ENCODE data around the gene CD44.

Gene CD44

DNA sequence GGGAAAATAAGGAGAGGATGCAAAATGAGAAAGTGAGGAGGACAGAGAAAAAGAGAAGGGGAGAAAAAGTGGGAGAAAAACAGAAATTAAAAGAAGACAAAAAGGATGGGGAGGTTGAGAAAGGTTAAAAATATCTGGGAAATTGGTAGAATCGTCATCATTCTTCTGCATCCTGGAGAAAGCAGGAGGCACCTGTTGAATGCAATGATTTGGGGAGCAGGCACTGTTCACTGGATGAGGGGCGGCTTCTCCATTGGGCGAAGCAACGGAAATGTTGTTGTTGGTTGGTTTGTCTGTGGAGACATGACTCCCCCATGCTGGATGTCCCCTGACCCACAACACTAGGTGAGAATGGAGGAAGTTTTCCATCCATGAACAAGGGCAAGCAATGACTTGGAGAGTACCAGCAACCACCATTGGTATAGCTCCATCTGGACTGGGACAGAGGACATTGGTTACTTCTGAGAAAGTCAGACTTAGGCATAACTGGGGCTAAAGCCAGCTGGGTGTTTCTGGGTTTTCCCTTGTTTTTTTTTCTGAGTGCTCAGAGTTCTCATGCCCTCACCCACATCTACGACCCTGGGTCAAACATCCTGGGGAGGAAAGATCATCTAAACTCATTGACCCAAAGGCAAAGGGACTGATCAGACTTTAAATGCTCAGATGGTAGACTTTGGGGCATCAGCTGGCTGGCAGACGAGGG, 11.9 kb upstream of the CD44 start:
- TF ChIP-seq ESRRG (CRISPR knock-in tag; IDR thresholded peaks at IDR 0.05), result no peak
- no peak for TF ChIP-seq ZNF8 (CRISPR knock-in tag; IDR thresholded peaks at IDR 0.05)
- TF ChIP-seq, protein P1, sequence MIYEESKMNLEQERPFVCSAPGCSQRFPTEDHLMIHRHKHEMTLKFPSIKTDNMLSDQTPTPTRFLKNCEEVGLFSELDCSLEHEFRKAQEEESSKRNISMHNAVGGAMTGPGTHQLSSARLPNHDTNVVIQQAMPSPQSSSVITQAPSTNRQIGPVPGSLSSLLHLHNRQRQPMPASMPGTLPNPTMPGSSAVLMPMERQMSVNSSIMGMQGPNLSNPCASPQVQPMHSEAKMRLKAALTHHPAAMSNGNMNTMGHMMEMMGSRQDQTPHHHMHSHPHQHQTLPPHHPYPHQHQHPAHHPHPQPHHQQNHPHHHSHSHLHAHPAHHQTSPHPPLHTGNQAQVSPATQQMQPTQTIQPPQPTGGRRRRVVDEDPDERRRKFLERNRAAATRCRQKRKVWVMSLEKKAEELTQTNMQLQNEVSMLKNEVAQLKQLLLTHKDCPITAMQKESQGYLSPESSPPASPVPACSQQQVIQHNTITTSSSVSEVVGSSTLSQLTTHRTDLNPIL (CRISPR knock-in tag; IDR thresholded peaks at IDR 0.05; ENCODE audit: low read depth), result no peak
- no peak for TF ChIP-seq ZFP3 (CRISPR knock-in tag; IDR thresholded peaks at IDR 0.05)
- TF ChIP-seq TSHZ2 (CRISPR knock-in tag; IDR thresholded peaks at IDR 0.05), result no peak
- TF ChIP-seq ISL1 (CRISPR knock-in tag; IDR thresholded peaks at IDR 0.05), result no peak
- TF ChIP-seq, protein P2, sequence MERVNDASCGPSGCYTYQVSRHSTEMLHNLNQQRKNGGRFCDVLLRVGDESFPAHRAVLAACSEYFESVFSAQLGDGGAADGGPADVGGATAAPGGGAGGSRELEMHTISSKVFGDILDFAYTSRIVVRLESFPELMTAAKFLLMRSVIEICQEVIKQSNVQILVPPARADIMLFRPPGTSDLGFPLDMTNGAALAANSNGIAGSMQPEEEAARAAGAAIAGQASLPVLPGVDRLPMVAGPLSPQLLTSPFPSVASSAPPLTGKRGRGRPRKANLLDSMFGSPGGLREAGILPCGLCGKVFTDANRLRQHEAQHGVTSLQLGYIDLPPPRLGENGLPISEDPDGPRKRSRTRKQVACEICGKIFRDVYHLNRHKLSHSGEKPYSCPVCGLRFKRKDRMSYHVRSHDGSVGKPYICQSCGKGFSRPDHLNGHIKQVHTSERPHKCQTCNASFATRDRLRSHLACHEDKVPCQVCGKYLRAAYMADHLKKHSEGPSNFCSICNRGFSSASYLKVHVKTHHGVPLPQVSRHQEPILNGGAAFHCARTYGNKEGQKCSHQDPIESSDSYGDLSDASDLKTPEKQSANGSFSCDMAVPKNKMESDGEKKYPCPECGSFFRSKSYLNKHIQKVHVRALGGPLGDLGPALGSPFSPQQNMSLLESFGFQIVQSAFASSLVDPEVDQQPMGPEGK (CRISPR knock-in tag; IDR thresholded peaks at IDR 0.05; ENCODE audit: borderline replicate concordance), result no peak
- TF ChIP-seq TCF4 (CRISPR knock-in tag; IDR thresholded peaks at IDR 0.05; ENCODE audit: borderline replicate concordance), result no peak
- no peak for TF ChIP-seq ZC3H10 (CRISPR knock-in tag; IDR thresholded peaks at IDR 0.05)
- no peak for TF ChIP-seq ZFP30 (CRISPR knock-in tag; IDR thresholded peaks at IDR 0.05)
- no peak for TF ChIP-seq GLIS3 (CRISPR knock-in tag; IDR thresholded peaks at IDR 0.05)
- no peak for TF ChIP-seq ARNTL (CRISPR knock-in tag; IDR thresholded peaks at IDR 0.05; ENCODE audit: borderline replicate concordance, low read depth)
- no peak for TF ChIP-seq ZNF565 (CRISPR knock-in tag; conservative IDR thresholded peaks at IDR 0.05; ENCODE audit: low read depth)
- no peak for TF ChIP-seq ZNF70 (CRISPR knock-in tag; IDR thresholded peaks at IDR 0.05)
- no peak for TF ChIP-seq TOX (CRISPR knock-in tag; IDR thresholded peaks at IDR 0.05; ENCODE audit: borderline replicate concordance)
- ATAC-seq, result no peak

GRCh38 chr11:35127619-35128018, 11.4 kb upstream of the CD44 start:
- TF ChIP-seq ZNF8 (CRISPR knock-in tag; IDR thresholded peaks at IDR 0.05) (no peak), POU6F1 (CRISPR knock-in tag; IDR thresholded peaks at IDR 0.05; ENCODE audit: borderline replicate concordance, low read depth) (no peak), BACH2 (CRISPR knock-in tag; IDR thresholded peaks at IDR 0.05; ENCODE audit: borderline replicate concordance) (no peak), GLIS3 (CRISPR knock-in tag; IDR thresholded peaks at IDR 0.05) (no peak), CSDC2 (CRISPR knock-in tag; IDR thresholded peaks at IDR 0.05) (no peak), TSHZ2 (CRISPR knock-in tag; IDR thresholded peaks at IDR 0.05) (no peak), ZNF565 (CRISPR knock-in tag; conservative IDR thresholded peaks at IDR 0.05; ENCODE audit: low read depth) (no peak), TCF4 (CRISPR knock-in tag; IDR thresholded peaks at IDR 0.05; ENCODE audit: borderline replicate concordance) (no peak)
- ATAC-seq, result no peak

DNA sequence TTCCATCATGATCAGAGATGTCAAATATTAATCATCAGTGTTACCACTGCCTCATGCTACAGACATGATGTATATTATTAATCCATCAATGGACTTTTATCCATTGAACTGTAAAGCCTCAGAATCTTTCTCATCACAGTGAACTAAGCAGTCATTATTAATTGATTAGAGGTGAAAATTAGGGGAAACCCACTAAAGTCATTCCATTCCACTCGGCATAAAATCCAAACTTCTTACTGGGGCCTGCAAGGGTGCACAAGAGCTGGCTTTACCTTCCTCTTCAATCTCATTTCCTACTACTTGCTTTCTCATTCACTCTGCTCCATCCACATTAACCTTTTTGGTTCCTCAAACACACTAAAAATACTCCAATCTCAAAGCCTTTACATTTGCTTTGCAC, 7.9 kb upstream of the CD44 start:
- TF ChIP-seq RARB (CRISPR knock-in tag; IDR thresholded peaks at IDR 0.05), result no peak
- ATAC-seq, result no peak
